OCI-LY1 (cell line): Measurements from ENCODE around the gene RCE1.

Experiments
- H2AFZ ChIP-seq: fragments of 200-600 bp; sonication (generic), shearing (Covaris generic); 2 replicates; pipeline ENCODE4 v1.6.0; 2014; ENCODE audit warnings: antibody characterized with exemption, mild to moderate bottlenecking, low read length
- H3F3A ChIP-seq: fragments of 200-600 bp; sonication (generic), shearing (Covaris generic); 2 replicates; pipeline ENCODE4 v1.6.0; 2014; ENCODE audit warnings: mild to moderate bottlenecking, antibody characterized with exemption, low read length, moderate library complexity; ENCODE audit not compliant: insufficient read depth
- H3K27ac ChIP-seq: fragments of 200-600 bp; sonication (generic); 2 replicates; pipeline ENCODE4 v1.5.1; 2014; ENCODE audit warnings: low read length, mixed run types, mild to moderate bottlenecking, low read depth; ENCODE audit not compliant: poor library complexity, severe bottlenecking
- H3K27me3 ChIP-seq: fragments of 200-600 bp; sonication (generic); 2 replicates; pipeline ENCODE4 v1.6.0; 2014; ENCODE audit warnings: antibody characterized with exemption, mild to moderate bottlenecking, low read length, moderate library complexity; ENCODE audit not compliant: insufficient read depth
- H3K36me3 ChIP-seq: fragments of 200-600 bp; sonication (generic); 2 replicates; pipeline ENCODE4 v1.6.1; 2014; ENCODE audit warnings: mild to moderate bottlenecking, antibody characterized with exemption, low read length, moderate library complexity, mixed read lengths; ENCODE audit not compliant: insufficient read depth
- H3K4me1 ChIP-seq: fragments of 200-600 bp; sonication (generic); 2 replicates; pipeline ENCODE4 v1.5.1; 2014; ENCODE audit warnings: mild to moderate bottlenecking, low read length, moderate library complexity; ENCODE audit not compliant: insufficient read depth, severe bottlenecking
- H3K4me2 ChIP-seq: fragments of 200-600 bp; sonication (generic), shearing (Covaris generic); 2 replicates; pipeline ENCODE4 v1.6.1; 2014; ENCODE audit warnings: low read length
- H3K4me3 ChIP-seq: fragments of 200-600 bp; sonication (generic); 2 replicates; pipeline ENCODE4 v1.5.1; 2014; ENCODE audit warnings: low read length, low read depth, mild to moderate bottlenecking, mixed read lengths; ENCODE audit not compliant: poor library complexity, severe bottlenecking
- H3K79me2 ChIP-seq: fragments of 200-600 bp; shearing (Covaris generic); 2 replicates; pipeline ENCODE4 v1.6.1; 2016; ENCODE audit warnings: mixed run types, low read length, mixed read lengths; ENCODE audit not compliant: insufficient read depth
- H3K9ac ChIP-seq: fragments of 200-600 bp; sonication (generic), shearing (Covaris generic); 2 replicates; pipeline ENCODE4 v1.6.1; 2014; ENCODE audit warnings: mild to moderate bottlenecking, low read length, mixed read lengths
- H3K9me2 ChIP-seq: fragments of 200-600 bp; sonication (generic), shearing (Covaris generic); 2 replicates; pipeline ENCODE4 v1.6.1; 2014; ENCODE audit warnings: low read depth, mild to moderate bottlenecking, low read length, mixed read lengths
- H3K9me3 ChIP-seq: fragments of 200-600 bp; shearing (Covaris generic); 2 replicates; pipeline ENCODE4 v1.6.1; 2014; ENCODE audit warnings: low read length, mixed read lengths
- H4K20me1 ChIP-seq: fragments of 200-600 bp; sonication (generic), shearing (Covaris generic); 2 replicates; pipeline ENCODE4 v1.6.0; 2016; ENCODE audit warnings: mild to moderate bottlenecking, low read length; ENCODE audit not compliant: insufficient read depth
- CTCF ChIP-seq: fragments of 200-600 bp; sonication (generic), shearing (Covaris generic); IDR thresholded peaks from 2 replicates; pipeline ENCODE4 v1.5.1; 2017; ENCODE audit warnings: mild to moderate bottlenecking, antibody characterized with exemption, low read length, moderate library complexity, mixed read lengths
- EZH2 ChIP-seq: fragments of 200-600 bp; sonication (generic), shearing (Covaris generic); IDR thresholded peaks from 2 replicates; pipeline ENCODE4 v1.8.0; 2017; ENCODE audit warnings: borderline replicate concordance, mixed run types, mild to moderate bottlenecking, antibody characterized with exemption, low read length, moderate library complexity, mixed read lengths

Gene RCE1

GRCh38 chr11:66891851-66892660 lies 48.8 kb downstream of the RCE1 start:
- H3K9ac ChIP-seq, result no peak overlapping the region
- H3K4me3 ChIP-seq, result no peak overlapping the region
- no peaks in the 10 kb centered on the region for H3K36me3 ChIP-seq
- no peaks in the 10 kb centered on the region for H4K20me1 ChIP-seq
- H2AFZ ChIP-seq, result no peak overlapping the region
- 0 out of 2 replicates have a peak, but pooled peaks cover 2% of the 10 kb centered on the region for H3K9me3 ChIP-seq
- H3F3A ChIP-seq, result no peaks in the 10 kb centered on the region
- no peaks in the 10 kb centered on the region for H3K79me2 ChIP-seq
- no peak overlapping the region for H3K4me2 ChIP-seq
- peaks cover 14% of the 10 kb centered on the region; the same call in 1 of the 2 replicates for H3K27me3 ChIP-seq
- H3K9me2 ChIP-seq, result no peaks in the 10 kb centered on the region
- H3K4me1 ChIP-seq, result no peaks in the 10 kb centered on the region
- no peak overlapping the region for H3K27ac ChIP-seq
- no peak for TF ChIP-seq EZH2
- no peak for TF ChIP-seq CTCF

GRCh38 chr11:66892911-66893310 lies 49.7 kb downstream of the RCE1 start:
- no peaks in the 10 kb centered on the region for H3K4me1 ChIP-seq
- no peak overlapping the region for H3K4me2 ChIP-seq
- H3K27ac ChIP-seq, result no peak overlapping the region
- peaks cover 14% of the 10 kb centered on the region; the same call in 1 of the 2 replicates for H3K27me3 ChIP-seq
- H3K79me2 ChIP-seq, result no peaks in the 10 kb centered on the region
- no peak overlapping the region for H3K4me3 ChIP-seq
- H3F3A ChIP-seq, result no peaks in the 10 kb centered on the region
- TF ChIP-seq EZH2 (no peak), CTCF (no peak)
- no peak overlapping the region for H3K9ac ChIP-seq
- no peaks in the 10 kb centered on the region for H3K36me3 ChIP-seq
- H3K9me3 ChIP-seq, result 0 out of 2 replicates have a peak, but pooled peaks cover 2% of the 10 kb centered on the region
- no peaks in the 10 kb centered on the region for H4K20me1 ChIP-seq
- no peak overlapping the region for H2AFZ ChIP-seq
- no peaks in the 10 kb centered on the region for H3K9me2 ChIP-seq

- Histone ChIP-seq H3K9ac (no peak overlapping the region), H4K20me1 (no peaks in the 10 kb centered on the region), H3K4me1 (no peaks in the 10 kb centered on the region), H3K4me3 (no peak overlapping the region), H3K27ac (no peak overlapping the region), H3F3A (no peaks in the 10 kb centered on the region), H2AFZ (no peak overlapping the region), H3K36me3 (no peaks in the 10 kb centered on the region), H3K4me2 (no peak overlapping the region), H3K79me2 (no peaks in the 10 kb centered on the region), H3K9me3 (0 out of 2 replicates have a peak, but pooled peaks cover 2% of the 10 kb centered on the region), H3K27me3 (0 out of 2 replicates have a peak, but pooled peaks cover 14% of the 10 kb centered on the region), H3K9me2 (no peaks in the 10 kb centered on the region)
- no peak for TF ChIP-seq EZH2
- TF ChIP-seq CTCF, result no peak
Observed at GRCh38 chr11:66894141-66894540, 50.9 kb downstream of the RCE1 start.
